ENCODE results near the gene HMX1.

- TF ChIP-seq, protein P1, sequence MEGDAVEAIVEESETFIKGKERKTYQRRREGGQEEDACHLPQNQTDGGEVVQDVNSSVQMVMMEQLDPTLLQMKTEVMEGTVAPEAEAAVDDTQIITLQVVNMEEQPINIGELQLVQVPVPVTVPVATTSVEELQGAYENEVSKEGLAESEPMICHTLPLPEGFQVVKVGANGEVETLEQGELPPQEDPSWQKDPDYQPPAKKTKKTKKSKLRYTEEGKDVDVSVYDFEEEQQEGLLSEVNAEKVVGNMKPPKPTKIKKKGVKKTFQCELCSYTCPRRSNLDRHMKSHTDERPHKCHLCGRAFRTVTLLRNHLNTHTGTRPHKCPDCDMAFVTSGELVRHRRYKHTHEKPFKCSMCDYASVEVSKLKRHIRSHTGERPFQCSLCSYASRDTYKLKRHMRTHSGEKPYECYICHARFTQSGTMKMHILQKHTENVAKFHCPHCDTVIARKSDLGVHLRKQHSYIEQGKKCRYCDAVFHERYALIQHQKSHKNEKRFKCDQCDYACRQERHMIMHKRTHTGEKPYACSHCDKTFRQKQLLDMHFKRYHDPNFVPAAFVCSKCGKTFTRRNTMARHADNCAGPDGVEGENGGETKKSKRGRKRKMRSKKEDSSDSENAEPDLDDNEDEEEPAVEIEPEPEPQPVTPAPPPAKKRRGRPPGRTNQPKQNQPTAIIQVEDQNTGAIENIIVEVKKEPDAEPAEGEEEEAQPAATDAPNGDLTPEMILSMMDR (IDR thresholded peaks at IDR 0.05) = no peak
- no peak for TF ChIP-seq POLR2A (IDR thresholded peaks at IDR 0.05)
Measured at GRCh38 chr4:8896506-8896905, 24.9 kb upstream of the HMX1 start.

Data from thyroid gland (tissue), 4 donors.